Omental fat pad (tissue), 4 donors: ENCODE data around the gene DGKB. TPM values are rescaled to one million over a fixed set of nuclear protein-coding genes. Genes with fewer than 3 reads are reported as not detected.

ENCODE experiments used
- ATAC-seq: fragments of 150-250 bp; one replicate; pipeline ENCODE4 v1.9.1; 2016; ENCODE audit warnings: mild to moderate bottlenecking, moderate library complexity; ENCODE audit not compliant: low FRiP score
- DNase-seq: peaks from one replicate; pipeline ENCODE4 v3.0.0-alpha.2; 2019; ENCODE audit warnings: low spot score
- total RNA-seq, 4 donors: library from RNA; depleted of rRNA; stranded (reverse); fragments of >200 nt; gene quantifications; one replicate each; pipeline ENCODE4 v1.1.0, GENCODE V29; 2016
- TF ChIP-seq, protein P1 (sequence below), 3 donors: fragments of 450-650 bp; IDR thresholded peaks; one replicate each; pipeline ENCODE4 v1.5.1; 2016 to 2017; ENCODE audit warnings: antibody characterized with exemption in 3 of 3, mild to moderate bottlenecking in 3 of 3, moderate library complexity in 2 of 3

The DGKB gene
- total RNA-seq, 4 donors from 2014 or later: 0.12 to 2.8 TPM; not detected in 2

DNA sequence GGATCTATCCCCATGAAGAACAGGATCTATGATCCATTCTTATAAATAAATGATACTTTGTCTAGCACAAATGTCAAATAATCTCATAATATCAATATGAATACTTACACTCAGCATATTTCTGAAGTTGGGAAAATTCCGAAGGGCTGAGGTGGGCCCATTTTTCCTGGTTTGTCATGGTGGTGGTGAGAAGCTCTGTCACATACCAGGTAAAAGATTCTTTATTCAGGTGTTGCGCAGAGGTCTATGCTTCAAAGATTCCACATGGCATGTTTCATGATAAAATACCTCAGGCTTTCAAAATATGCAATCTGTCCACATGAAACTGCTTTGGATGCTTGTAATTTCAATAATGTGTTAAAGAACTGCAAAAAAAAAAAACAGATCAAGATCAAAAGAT, 61.5 kb downstream of the DGKB start:
- TF ChIP-seq, protein P1, sequence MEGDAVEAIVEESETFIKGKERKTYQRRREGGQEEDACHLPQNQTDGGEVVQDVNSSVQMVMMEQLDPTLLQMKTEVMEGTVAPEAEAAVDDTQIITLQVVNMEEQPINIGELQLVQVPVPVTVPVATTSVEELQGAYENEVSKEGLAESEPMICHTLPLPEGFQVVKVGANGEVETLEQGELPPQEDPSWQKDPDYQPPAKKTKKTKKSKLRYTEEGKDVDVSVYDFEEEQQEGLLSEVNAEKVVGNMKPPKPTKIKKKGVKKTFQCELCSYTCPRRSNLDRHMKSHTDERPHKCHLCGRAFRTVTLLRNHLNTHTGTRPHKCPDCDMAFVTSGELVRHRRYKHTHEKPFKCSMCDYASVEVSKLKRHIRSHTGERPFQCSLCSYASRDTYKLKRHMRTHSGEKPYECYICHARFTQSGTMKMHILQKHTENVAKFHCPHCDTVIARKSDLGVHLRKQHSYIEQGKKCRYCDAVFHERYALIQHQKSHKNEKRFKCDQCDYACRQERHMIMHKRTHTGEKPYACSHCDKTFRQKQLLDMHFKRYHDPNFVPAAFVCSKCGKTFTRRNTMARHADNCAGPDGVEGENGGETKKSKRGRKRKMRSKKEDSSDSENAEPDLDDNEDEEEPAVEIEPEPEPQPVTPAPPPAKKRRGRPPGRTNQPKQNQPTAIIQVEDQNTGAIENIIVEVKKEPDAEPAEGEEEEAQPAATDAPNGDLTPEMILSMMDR (IDR thresholded peaks at IDR 0.05): no peak
- ATAC-seq (no peak), DNase-seq (no peak)

DNA sequence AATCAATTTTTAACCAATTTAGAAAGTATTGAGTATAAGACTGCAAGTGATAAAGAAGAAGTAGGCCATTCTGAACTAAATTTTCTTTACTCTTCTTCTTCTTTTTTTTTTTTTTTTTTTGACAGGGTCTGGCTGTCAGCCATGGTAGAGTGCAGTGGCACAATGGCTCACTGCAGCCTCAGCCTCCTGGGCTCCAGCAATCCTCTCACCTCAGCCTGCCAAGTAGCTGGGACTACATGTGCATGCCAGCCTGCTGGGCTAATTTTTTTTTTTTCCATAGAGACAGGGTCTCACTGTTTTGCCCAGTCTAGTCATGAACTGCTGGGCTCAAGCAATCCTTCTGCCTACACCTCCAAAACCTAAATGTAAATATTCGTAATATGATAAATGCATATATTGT, 63.2 kb downstream of the DGKB start:
- ATAC-seq: no peak
- TF ChIP-seq, protein P1 (IDR thresholded peaks at IDR 0.05): no peak
- DNase-seq: no peak

DNA sequence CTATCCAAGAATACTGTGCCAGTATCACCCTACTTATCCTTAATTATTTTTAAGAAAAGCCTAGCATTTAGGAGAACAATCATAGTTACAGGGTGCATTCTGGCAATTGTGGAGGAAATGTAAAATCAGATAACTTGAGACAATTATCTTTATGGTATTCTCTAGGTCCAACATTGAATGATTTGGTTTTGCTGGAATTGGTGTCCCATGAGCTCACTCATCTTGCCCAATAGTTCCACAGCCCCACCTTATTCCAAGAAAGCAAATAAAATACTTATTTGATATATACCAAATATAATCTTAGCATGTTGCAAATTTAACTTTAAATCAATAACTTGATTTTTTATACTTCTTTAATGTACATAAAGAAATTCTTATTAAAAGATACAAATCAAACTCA, 65.3 kb downstream of the DGKB start:
- DNase-seq: no peak
- TF ChIP-seq, protein P1 (IDR thresholded peaks at IDR 0.05): no peak
- no peak for ATAC-seq

DNA sequence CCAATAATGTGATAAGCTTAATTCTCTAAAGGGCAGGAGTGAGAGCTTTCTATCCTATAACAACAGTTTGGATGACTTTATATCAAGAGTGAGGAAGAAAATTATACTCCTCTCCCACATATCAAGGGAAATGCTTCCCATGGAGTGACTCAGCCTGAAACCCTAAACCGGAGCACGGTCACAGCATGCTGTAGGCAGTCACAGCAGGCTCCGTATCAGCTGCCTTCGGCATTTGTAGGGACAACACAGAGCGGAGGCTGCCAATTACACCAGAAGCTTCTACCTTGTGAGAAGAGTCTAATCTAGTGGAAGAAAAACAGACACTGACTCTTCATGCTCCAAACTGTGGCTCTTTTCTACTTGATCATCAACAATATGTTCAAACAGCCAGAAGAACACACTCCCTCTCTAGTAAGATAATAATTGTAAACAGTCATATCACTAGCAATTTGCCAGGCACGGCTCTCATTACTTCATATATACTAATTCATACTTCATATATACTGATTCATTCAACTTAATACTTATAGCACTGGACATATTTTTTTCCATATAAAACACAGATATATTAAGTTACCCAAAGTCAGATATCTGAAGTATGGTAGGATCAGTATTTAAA, 65.9 kb downstream of the DGKB start:
- TF ChIP-seq, protein P1 (IDR thresholded peaks at IDR 0.05): no peak
- ATAC-seq: no peak
- DNase-seq: no peak

DNA sequence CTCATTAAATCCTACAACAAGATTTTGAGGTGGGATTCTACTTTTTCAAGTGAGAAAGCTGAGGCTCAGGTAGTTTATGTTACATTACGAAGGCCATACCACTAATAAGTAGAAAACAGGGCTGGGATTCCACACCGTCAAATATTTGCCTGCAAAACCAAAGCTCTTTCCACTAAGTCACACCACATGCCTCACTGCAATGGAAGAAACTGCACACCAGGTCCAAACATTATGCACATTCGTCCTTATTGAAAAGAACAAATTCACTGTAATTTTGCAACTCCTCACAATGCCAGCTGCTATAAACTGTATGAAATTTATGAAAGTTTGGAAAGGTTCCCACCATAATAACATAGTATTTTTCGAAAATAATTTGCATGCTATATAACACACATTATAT, 66.5 kb downstream of the DGKB start:
- DNase-seq: no peak
- TF ChIP-seq, protein P1 (IDR thresholded peaks at IDR 0.05): no peak
- ATAC-seq: no peak

DNA sequence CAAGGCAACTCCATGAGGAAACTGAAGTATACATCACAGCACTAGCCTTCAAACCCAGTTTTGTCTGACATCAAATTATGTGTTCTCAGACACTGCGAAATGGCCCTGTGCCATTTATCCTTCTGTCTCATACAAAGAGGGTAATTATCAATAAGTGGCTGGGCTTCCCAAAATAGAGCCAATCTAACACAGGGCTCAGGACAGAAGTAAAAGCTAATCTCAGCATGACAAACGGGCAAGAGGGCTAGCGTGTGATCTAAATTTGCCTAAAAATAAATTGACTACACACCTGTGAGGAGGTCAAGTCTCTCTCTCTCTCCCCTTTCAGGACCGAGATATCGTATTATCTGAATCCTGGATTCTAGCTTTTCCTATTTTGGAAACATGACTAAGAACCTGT, 67.2 kb downstream of the DGKB start:
- ATAC-seq (no peak), DNase-seq (no peak)
- TF ChIP-seq, protein P1 (IDR thresholded peaks at IDR 0.05): no peak

DNA sequence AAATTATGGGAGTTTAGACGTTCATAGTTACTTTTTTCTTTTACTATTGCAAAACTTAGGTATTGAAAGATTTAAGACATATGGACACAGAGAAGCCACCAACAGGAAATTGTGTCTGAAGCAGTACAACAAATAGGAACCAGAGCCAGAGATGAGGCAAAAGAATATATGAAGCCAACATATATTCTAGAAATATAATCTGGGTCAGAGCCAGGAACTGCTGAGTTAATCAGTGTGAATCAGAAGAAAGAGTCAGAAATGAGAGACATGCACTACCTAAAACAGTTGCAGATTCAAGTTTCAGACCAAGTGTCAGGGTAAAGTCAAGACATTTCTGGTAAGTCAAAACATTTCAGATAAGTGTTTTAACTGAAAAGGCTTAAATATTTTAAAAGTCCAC, 67.7 kb downstream of the DGKB start:
- ATAC-seq (no peak), DNase-seq (no peak)
- TF ChIP-seq, protein P1 (IDR thresholded peaks at IDR 0.05): no peak
